HG03575 (cell line): ENCODE results near the gene RCE1.

Experiments
- ATAC-seq: cut with Tn5 transposase; IDR thresholded peaks from one replicate; pipeline ENCODE4 v1.9.1; 2021; ENCODE audit not compliant: unreplicated experiment, insufficient number of reproducible peaks, low FRiP score; ENCODE audit errors: extremely low read depth

Gene RCE1

DNA sequence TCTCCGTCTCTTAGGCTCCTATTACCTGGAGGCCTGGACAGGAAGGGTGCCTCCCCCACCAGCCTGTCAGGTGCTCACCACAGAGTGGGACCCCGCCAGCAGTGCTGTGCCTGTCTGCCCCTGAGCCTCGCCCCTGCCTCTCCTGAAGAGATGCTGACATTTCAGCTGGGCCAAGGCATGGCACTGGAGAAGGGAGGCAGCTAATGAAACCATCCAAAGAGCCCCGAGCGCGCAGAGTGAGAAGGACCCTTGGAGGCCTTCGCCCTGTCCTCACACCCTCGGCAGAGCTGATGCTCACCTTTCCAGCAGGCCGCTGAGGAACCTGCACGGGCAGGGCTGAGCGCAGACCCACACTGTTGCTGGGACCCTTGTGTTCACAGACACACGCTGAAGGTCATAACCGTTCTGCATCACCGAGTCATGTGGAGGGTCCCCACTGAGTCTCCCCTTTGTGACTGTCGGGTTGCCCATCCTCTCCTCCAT, 11.5 kb downstream of the RCE1 start:
- ATAC-seq, result no peak

DNA sequence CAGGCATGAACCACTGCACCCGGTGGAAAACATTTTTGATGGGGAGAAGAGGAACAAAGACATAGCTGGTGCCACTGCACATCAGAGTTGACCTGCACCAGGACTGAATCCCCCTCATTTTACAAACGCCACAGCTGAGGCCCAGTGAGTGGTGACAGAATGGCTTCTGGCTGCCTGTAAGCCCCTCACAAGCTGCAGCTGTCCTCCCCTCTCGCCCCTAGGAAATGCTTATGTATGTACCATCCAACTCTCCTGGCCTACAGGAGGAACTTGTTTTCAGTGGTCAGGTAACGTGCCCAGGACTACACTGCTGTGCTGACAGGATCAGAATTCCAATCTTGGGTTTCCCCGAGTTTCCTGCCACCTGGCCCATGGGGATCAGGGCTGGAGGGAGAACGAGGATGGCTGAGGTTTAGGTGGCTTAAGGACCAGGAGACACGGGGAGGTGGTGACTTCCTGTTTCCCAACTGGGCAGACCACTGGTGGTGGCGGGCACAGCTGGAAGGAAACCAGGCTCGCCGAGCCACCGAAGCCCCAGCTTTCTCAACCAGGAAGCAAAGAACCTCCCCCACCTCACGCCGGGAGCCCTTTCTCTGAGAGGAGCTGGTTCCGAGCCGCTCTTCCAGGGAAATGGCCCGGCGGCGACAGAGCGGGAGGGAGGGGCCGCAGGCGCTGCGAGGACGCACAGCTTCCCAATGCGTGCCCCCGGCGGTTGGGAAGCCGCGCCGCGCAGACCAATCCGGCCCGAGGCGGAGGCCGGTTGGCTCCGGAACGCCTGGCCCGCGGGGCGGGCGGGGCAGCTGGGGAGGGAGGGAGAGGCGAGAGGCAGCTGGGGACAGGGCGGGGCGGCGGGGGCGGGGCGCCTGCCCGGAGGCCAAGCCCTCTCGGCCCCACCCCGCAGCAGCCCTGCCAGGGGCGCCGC, 12.6 kb downstream of the RCE1 start:
- no peak for ATAC-seq

DNA sequence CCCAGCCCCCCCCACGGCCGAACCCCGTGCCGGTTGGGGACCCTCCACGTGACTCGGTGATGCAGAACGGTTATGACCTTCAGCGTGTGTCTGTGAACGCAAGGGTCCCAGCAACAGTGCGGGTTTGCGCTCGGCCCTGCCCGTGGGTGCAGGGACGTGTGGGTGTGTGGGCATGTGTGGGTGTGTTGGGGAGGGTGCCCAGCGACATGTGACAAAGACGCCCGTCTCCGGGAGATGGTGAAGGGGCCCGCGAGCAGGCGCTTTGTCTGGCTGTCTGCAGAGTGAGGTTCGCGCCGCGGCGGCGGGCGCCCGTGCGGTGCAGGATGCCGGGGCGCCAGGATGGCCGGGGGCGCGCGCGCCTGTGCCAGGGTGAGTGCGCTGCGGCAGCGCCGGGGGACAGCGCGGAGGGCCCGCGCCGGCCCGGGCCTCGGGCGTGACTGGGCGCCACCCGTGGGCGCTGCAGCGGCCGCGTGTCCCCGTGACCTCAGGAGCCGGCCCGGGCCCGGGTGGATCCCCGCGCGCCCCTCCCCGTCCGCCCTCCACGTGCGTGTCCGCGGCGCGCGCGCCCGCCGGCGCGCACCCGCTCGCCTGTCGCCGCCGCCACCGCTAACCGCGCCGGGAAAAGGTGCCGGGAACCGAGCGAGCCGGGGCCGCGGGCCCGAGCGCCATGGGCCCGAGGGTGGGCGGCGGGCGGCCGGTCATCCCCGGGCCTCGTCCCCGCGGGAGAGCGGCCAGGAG, 13.4 kb downstream of the RCE1 start, which contains the start of gene LRFN4:
LRFN4 (plus strand) TSS at position 569 of the 738 bp plus-strand sequence. CDS start 681 bp downstream, outside the sequence.
- ATAC-seq, result no peak

DNA sequence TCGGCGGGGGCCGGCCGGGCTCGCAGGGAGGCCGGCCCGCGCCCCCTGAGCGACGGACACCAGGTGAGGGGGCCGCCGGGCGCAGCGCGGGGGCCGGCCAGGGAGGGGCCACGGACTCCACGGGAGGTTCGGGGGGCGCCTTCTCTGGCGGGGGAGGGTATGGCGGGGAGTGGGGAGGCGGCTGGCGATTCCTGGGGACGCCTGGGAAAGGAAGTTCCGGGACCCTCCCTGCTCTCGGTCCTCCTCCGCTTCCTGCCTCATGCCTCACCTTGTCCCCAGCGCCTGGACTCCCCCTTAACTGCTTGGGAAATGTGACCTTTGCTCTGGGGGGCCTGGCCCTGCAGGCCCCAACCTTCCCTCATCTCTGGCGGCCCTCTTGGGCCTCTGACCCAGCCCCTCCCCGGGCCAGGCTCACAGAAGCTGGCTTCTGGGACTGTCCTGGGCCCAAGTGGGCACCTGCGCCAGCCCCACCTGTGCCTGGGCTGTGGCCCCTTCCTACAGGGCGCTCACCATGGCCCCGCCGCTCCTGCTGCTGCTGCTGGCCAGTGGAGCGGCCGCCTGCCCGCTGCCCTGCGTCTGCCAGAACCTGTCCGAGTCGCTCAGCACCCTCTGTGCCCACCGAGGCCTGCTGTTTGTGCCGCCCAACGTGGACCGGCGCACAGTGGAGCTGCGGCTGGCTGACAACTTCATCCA, 14.1 kb downstream of the RCE1 start:
- ATAC-seq, result no peak

DNA sequence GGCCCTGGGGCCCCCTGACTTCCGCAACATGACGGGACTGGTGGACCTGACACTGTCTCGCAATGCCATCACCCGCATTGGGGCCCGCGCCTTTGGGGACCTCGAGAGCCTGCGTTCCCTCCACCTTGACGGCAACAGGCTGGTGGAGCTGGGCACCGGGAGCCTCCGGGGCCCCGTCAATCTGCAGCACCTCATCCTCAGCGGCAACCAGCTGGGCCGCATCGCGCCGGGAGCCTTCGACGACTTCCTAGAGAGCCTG, 14.6 kb downstream of the RCE1 start:
- no peak for ATAC-seq

DNA sequence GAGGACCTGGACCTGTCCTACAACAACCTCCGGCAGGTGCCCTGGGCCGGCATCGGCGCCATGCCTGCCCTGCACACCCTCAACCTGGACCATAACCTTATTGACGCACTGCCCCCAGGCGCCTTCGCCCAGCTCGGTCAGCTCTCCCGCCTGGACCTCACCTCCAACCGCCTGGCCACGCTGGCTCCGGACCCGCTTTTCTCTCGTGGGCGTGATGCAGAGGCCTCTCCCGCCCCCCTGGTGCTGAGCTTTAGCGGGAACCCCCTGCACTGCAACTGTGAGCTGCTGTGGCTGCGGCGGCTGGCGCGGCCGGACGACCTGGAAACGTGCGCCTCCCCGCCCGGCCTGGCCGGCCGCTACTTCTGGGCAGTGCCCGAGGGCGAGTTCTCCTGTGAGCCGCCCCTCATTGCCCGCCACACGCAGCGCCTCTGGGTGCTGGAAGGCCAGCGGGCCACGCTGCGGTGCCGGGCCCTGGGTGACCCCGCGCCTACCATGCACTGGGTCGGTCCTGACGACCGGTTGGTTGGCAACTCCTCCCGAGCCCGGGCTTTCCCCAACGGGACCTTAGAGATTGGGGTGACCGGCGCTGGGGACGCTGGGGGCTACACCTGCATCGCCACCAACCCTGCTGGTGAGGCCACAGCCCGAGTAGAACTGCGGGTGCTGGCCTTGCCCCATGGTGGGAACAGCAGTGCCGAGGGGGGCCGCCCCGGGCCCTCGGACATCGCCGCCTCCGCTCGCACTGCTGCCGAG, 15.1 kb downstream of the RCE1 start:
- no peak for ATAC-seq

DNA sequence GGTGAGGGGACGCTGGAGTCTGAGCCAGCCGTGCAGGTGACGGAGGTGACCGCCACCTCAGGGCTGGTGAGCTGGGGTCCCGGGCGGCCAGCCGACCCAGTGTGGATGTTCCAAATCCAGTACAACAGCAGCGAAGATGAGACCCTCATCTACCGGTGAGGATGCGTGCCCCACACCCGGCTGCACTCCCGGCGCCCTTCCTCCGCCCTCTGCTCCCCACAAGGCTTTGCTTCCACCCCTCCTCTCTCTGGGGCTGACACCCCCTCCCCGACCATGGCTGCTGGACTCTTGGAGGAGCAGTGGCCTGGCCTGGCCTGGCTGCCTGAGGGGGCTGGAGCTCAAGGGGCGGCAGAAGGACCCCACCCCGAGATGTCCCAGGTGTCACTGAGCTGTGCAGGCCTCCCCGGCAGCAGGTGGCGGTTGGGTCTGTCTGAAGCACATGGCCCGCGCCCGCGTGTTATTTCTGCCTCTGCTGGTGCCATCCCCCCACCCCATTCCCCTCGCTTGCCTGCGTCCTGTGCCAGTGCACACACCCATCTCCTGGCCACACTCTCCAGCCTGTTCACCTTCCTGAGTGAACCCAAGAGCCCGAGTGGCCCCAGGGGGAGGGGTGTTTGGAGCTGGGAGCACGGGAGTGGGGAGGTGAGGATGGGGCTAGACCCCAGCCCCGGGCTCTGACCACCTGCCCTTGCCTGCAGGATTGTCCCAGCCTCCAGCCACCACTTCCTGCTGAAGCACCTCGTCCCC, 15.9 kb downstream of the RCE1 start:
- ATAC-seq, result no peak

DNA sequence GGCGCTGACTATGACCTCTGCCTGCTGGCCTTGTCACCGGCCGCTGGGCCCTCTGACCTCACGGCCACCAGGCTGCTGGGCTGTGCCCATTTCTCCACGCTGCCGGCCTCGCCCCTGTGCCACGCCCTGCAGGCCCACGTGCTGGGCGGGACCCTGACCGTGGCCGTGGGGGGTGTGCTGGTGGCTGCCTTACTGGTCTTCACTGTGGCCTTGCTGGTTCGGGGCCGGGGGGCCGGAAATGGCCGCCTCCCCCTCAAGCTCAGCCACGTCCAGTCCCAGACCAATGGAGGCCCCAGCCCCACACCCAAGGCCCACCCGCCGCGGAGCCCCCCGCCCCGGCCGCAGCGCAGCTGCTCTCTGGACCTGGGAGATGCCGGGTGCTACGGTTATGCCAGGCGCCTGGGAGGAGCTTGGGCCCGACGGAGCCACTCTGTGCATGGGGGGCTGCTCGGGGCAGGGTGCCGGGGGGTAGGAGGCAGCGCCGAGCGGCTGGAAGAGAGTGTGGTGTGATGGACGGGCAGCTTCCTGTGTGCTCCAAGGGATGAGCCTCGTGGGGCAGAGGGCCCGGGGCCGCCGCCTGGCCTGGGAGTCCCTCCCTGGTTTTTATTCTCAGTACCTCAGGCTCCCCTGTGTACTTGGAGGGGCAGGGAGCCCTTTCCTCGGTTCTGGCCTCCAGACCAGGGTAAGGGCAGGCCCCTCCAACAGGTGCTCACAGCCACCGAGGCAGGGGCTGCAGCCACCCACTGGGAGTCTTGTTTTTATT, 16.6 kb downstream of the RCE1 start:
- no peak for ATAC-seq

DNA sequence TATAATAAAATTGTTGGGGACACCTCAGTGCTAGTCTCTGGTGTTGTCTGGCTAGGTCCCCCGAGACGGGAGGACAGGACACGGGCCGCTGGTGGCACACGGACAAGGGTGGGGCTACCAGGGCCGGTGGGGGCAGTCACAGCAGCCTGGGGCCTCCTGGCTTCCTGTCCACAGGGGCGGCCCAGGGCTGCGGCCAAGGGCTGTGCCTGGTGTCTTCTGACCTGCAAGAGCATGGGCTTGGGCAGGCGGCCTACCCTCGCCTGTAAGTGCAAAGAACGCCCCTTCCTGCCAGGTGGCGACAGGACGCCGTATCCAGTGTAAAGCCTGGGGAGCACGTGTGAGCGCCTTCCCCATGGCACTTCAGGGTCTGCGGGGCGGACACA, 17.2 kb downstream of the RCE1 start:
- no peak for ATAC-seq

DNA sequence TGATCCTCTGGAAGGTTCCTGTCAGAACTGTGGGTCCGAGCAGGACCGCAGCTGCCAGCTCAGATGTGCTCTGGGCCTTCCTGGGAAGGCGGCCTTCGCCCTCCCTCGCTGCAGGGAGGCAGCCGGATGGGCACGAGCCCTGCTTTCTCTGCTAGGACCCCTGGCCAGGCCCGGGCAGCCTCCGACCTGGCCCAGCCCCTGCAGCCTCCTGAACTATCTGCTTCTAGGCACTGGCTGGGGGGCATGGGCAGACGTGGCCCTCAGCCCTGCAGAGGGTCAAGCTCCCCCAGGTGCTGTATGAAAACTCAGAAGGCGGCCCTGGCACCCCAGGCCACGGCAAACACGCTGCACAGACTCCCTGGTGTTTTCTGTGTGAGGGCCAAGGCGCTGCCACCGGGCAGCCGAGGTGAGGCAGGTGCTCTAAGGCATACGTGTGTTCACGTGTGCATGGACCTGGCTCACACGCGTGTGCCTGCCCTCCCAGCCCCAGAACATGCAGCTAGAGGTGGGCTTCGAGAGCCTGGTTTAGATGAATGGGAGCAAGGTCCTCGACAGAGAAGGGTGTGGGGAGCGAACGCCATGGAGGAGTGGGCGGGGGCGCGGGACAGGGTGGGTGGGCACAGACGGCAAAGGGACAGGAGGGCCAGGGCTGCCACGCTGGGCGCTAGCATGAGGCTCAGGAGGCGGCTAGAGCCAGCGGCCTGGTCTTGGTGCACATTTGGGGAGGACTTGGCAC, 18.0 kb downstream of the RCE1 start:
- no peak for ATAC-seq

GRCh38 chr11:66861774-66862558, 18.7 kb downstream of the RCE1 start:
- ATAC-seq, result no peak

DNA sequence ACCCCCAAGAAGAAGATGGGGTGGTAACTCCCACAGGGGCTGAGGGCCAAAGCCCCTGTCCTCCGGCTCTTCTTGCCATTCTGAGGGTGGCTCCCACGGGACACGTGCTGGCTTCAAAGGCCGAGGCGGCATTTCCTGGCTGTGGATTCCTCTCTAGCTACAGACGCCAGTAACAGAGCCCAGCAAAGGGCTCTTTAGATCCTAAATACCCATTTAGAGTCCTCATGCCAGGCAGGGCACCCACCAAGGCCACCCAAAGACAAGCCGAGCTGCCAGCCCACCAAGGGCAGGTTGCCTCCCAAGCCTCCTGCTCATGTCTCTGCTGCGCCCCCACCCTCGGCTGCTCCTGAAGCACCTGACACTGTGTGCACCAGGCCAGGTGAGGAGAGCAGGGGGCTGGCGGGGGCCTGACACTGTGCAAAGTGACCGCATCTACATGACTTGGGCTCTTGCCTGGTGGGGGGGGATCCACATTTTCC, 19.4 kb downstream of the RCE1 start:
- ATAC-seq, result no peak

DNA sequence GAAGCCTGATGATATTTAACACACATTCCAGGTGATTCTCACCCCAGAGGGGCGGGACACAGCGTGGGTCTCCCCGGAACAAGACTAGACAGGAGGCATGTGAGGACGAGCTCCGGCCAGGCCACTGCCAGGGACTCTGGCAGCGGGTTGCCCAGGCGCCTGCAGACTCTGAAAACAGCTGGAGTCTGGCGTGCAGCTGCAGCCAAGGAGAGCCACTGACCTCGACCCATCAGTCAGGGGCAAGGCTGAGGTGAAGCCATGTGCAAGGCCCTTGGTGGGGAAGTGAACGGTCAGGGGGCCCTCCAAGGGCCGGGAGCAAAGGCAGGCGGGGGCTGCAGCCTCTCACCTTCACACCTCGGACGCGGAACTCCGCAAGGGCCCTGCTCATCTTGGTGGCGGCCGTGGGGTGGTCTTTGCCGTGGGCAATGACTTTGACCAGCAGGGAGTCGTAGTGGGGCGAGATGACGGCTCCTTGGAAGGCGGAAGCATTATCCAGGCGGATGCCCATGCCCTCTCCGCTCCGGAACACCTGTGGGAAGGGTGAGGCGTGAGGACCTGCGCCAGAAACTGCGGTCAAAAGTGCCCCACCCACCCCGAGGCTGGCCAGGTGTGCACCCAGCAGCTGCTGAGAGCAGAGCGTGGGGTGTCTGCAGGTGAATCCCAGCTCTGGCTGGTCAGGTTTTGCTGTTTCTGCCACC, 20.3 kb downstream of the RCE1 start:
- ATAC-seq, result no peak

GRCh38 chr11:66864172-66864901, 21.1 kb downstream of the RCE1 start:
- no peak for ATAC-seq
